ENCODE results near the gene AKT1S1.

The AKT1S1 gene

GRCh38 chr19:49877879-49878743 is 956 bp upstream of the AKT1S1 start:
- Histone ChIP-seq H3K4me2 (peak overlapping the region; percentile 80 to 98 (median 90)), H3K9me3 (replicated peaks in 1 of 11) (peaks cover 4 to 8% (median 6%) of the 10 kb centered on the region in 11 experiments; a peak in 19 of 22 replicates), H3K4me3 (peak overlapping the region; percentile 80 to 99 (median 90)), H3K4me1 (peaks cover 31 to 74% (median 46%) of the 10 kb centered on the region in 10 experiments), H4K20me1 (peaks cover 0 to 8% (median 0%) of the 10 kb centered on the region in 11 experiments; a peak in 5 of 22 replicates), H3K36me3 (peaks cover 30 to 56% (median 40%) of the 10 kb centered on the region in 11 experiments), H3K9ac (peak overlapping the region; percentile 93 to 98 (median 97)), H3K27ac (peak overlapping the region; percentile 92 to 99 (median 98)), H3K27me3 (no peaks in the 10 kb centered on the region)
- no peak for TF ChIP-seq Cebpa-rat (IDR thresholded peaks at IDR 0.05)

- Histone ChIP-seq H3K4me2 (peak overlapping the region; percentile 83 to 99 (median 97)), H3K27me3 (no peaks in the 10 kb centered on the region), H3K4me3 (peak overlapping the region; percentile 80 to 99 (median 90)), H3K4me1 (peaks cover 28 to 76% (median 47%) of the 10 kb centered on the region in 10 experiments), H3K9me3 (replicated peaks in 1 of 11) (no peaks in the 10 kb centered on the region), H3K9ac (peak overlapping the region; percentile 93 to 98 (median 97)), H4K20me1 (peaks cover 0 to 5% (median 0%) of the 10 kb centered on the region in 11 experiments; a peak in 1 of 22 replicates), H3K36me3 (peaks cover 14 to 53% (median 25%) of the 10 kb centered on the region in 11 experiments; a peak in 21 of 22 replicates), H3K27ac (peak overlapping the region; percentile 92 to 99 (median 98))
- TF ChIP-seq Cebpa-rat (IDR thresholded peaks at IDR 0.05), result peak in 2 of 11 experiments; percentile 34 to 48; a peak in 1 of 22 replicates
Observed at GRCh38 chr19:49876422-49877019, 634 bp downstream of the AKT1S1 start.

- Histone ChIP-seq H3K36me3 (peaks cover 9 to 53% (median 25%) of the 10 kb centered on the region in 11 experiments), H3K27me3 (no peaks in the 10 kb centered on the region), H3K9ac (peak overlapping the region; percentile 93 to 98 (median 97)), H3K4me3 (peak overlapping the region; percentile 80 to 99 (median 90)), H3K4me2 (peak overlapping the region; percentile 77 to 99 (median 97)), H3K9me3 (replicated peaks in 1 of 11) (no peaks in the 10 kb centered on the region), H3K27ac (peak overlapping the region; percentile 92 to 99 (median 98)), H4K20me1 (peaks cover 0 to under 1% (median 0%) of the 10 kb centered on the region in 11 experiments; a peak in 1 of 22 replicates), H3K4me1 (peaks cover 28 to 78% (median 51%) of the 10 kb centered on the region in 10 experiments)
- TF ChIP-seq Cebpa-rat (IDR thresholded peaks at IDR 0.05), result no peak
Observed at GRCh38 chr19:49875857-49876421, 1.2 kb downstream of the AKT1S1 start.

- Histone ChIP-seq H3K4me1 (peaks cover 35 to 78% (median 55%) of the 10 kb centered on the region in 10 experiments), H3K27ac (peak overlapping the region; percentile 92 to 99 (median 98)), H3K9ac (peak overlapping the region; percentile 93 to 98 (median 97)), H3K27me3 (no peaks in the 10 kb centered on the region), H4K20me1 (no peaks in the 10 kb centered on the region; a peak in 1 of 22 replicates), H3K4me2 (peak overlapping the region; percentile 77 to 99 (median 97)), H3K9me3 (replicated peaks in 1 of 11) (no peaks in the 10 kb centered on the region), H3K36me3 (peaks cover 2 to 47% (median 21%) of the 10 kb centered on the region in 11 experiments), H3K4me3 (peak overlapping the region; percentile 80 to 99 (median 90); a peak in 19 of 20 replicates)
- TF ChIP-seq Cebpa-rat (IDR thresholded peaks at IDR 0.05), result no peak
Observed at GRCh38 chr19:49875177-49875576, 2.0 kb downstream of the AKT1S1 start.

- H3K9ac ChIP-seq, result peak overlapping the region; percentile 93 to 98 (median 97); a peak in 20 of 22 replicates
- H3K9me3 ChIP-seq (replicated peaks in 1 of 11), result no peaks in the 10 kb centered on the region
- peaks cover 0 to 42% (median 18%) of the 10 kb centered on the region in 11 experiments; a peak in 15 of 22 replicates for H3K36me3 ChIP-seq
- no peak for TF ChIP-seq Cebpa-rat (IDR thresholded peaks at IDR 0.05)
- H3K27me3 ChIP-seq, result no peaks in the 10 kb centered on the region
- peak overlapping the region; percentile 77 to 99 (median 97); a peak in 20 of 22 replicates for H3K4me2 ChIP-seq
- peaks cover 40 to 77% (median 59%) of the 10 kb centered on the region in 10 experiments for H3K4me1 ChIP-seq
- peak overlapping the region in 7 of 11 experiments; percentile 95 to 99 (median 98); a peak in 12 of 22 replicates for H3K27ac ChIP-seq
- H3K4me3 ChIP-seq, result peak overlapping the region in 4 of 10 experiments; percentile 86 to 94 (median 90); a peak in 8 of 20 replicates
- H4K20me1 ChIP-seq, result no peaks in the 10 kb centered on the region; a peak in 1 of 22 replicates
Observed at GRCh38 chr19:49874503-49875157, 2.5 kb downstream of the AKT1S1 start.

GRCh38 chr19:49873834-49874233 is 3.3 kb downstream of the AKT1S1 start:
- H3K27me3 ChIP-seq, result no peaks in the 10 kb centered on the region
- peak overlapping the region in 3 of 11 experiments; percentile 12 to 99 (median 99); a peak in 4 of 22 replicates for H3K4me2 ChIP-seq
- no peak for TF ChIP-seq Cebpa-rat (IDR thresholded peaks at IDR 0.05)
- H3K4me3 ChIP-seq, result no peak overlapping the region
- H4K20me1 ChIP-seq, result no peaks in the 10 kb centered on the region; a peak in 1 of 22 replicates
- H3K9ac ChIP-seq, result peak overlapping the region; percentile 14 to 98 (median 96); a peak in 15 of 22 replicates
- H3K9me3 ChIP-seq (replicated peaks in 1 of 11), result no peaks in the 10 kb centered on the region
- H3K4me1 ChIP-seq, result peaks cover 37 to 73% (median 56%) of the 10 kb centered on the region in 10 experiments
- H3K27ac ChIP-seq, result peak overlapping the region in 6 of 11 experiments; percentile 7 to 99 (median 30); a peak in 7 of 22 replicates
- peaks cover 0 to 40% (median 13%) of the 10 kb centered on the region in 11 experiments; a peak in 13 of 22 replicates for H3K36me3 ChIP-seq

- peak overlapping the region in 1 of 11 experiments; percentile 99; a peak in 1 of 22 replicates for H3K4me2 ChIP-seq
- H4K20me1 ChIP-seq, result no peaks in the 10 kb centered on the region; a peak in 1 of 22 replicates
- TF ChIP-seq Cebpa-rat (IDR thresholded peaks at IDR 0.05), result no peak
- peaks cover 37 to 73% (median 56%) of the 10 kb centered on the region in 10 experiments for H3K4me1 ChIP-seq
- H3K9me3 ChIP-seq (replicated peaks in 1 of 11), result no peaks in the 10 kb centered on the region
- H3K27me3 ChIP-seq, result no peaks in the 10 kb centered on the region
- peak overlapping the region in 3 of 11 experiments; percentile 6 to 34 (median 15); a peak in 3 of 22 replicates for H3K27ac ChIP-seq
- peaks cover 0 to 40% (median 13%) of the 10 kb centered on the region in 11 experiments; a peak in 13 of 22 replicates for H3K36me3 ChIP-seq
- H3K9ac ChIP-seq, result peak overlapping the region in 10 of 11 experiments; percentile 14 to 98 (median 94); a peak in 10 of 22 replicates
- H3K4me3 ChIP-seq, result no peak overlapping the region
Observed at GRCh38 chr19:49873129-49873521, 4.0 kb downstream of the AKT1S1 start.
